DMS 273 (cell line): ENCODE data around the gene NCBP1.
"Not testable (repeated sequence)": the region's sequence is repeated elsewhere in the genome, so short reads cannot be mapped to it uniquely, and the experiment has no call there.

Source experiments
- DNase-seq: peaks from one replicate; lab custom pipeline; 2025; ENCODE audit not compliant: unreplicated experiment; lab: John Stamatoyannopoulos, UW

NCBP1 gene

GRCh38 chr9:97672403-97672802 is 38.8 kb downstream of the NCBP1 start:
- DNase-seq, result no peak

- no peak for DNase-seq
Measured at GRCh38 chr9:97673922-97674321, 40.3 kb downstream of the NCBP1 start.

GRCh38 chr9:97675655-97676054 is 42.0 kb downstream of the NCBP1 start:
- no peak for DNase-seq

- no peak for DNase-seq
Measured at GRCh38 chr9:97682242-97682641, 48.6 kb downstream of the NCBP1 start.

GRCh38 chr9:97688654-97689053 is 55.0 kb downstream of the NCBP1 start:
- no peak for DNase-seq

GRCh38 chr9:97689401-97690180 is 56.0 kb downstream of the NCBP1 start:
- no peak for DNase-seq

- no peak for DNase-seq
Measured at GRCh38 chr9:97694769-97695168, 61.1 kb downstream of the NCBP1 start.

- DNase-seq, result no peak
Measured at GRCh38 chr9:97695390-97695789, 61.8 kb downstream of the NCBP1 start.

- peak; percentile 28 for DNase-seq
Measured at GRCh38 chr9:97695995-97696802, 62.6 kb downstream of the NCBP1 start.

- DNase-seq, result peak; percentile 98
Measured at GRCh38 chr9:97696803-97697601, 63.4 kb downstream of the NCBP1 start, which contains the start of gene XPA. TSS of gene XPA (minus strand) at chr9:97697340. CDS start at chr9:97697292, 48 bp downstream.

- no peak for DNase-seq
Measured at GRCh38 chr9:97697837-97698236, 64.2 kb downstream of the NCBP1 start.

- no peak for DNase-seq
Measured at GRCh38 chr9:97698865-97699264, 65.2 kb downstream of the NCBP1 start.

GRCh38 chr9:97699281-97699680 is 65.7 kb downstream of the NCBP1 start:
- DNase-seq, result not testable (repeated sequence)

GRCh38 chr9:97699824-97700223 is 66.2 kb downstream of the NCBP1 start:
- not testable (repeated sequence) for DNase-seq

- DNase-seq, result no peak
Measured at GRCh38 chr9:97703437-97704344, 70.1 kb downstream of the NCBP1 start.

- no peak for DNase-seq
Measured at GRCh38 chr9:97704345-97704677, 70.7 kb downstream of the NCBP1 start.

GRCh38 chr9:97704851-97705250 is 71.2 kb downstream of the NCBP1 start:
- no peak for DNase-seq

GRCh38 chr9:97705354-97705950 is 71.8 kb downstream of the NCBP1 start:
- DNase-seq, result no peak

GRCh38 chr9:97706246-97706645 is 72.6 kb downstream of the NCBP1 start:
- DNase-seq, result no peak
